ENCODE results near the gene EYS.
"Not testable (repeated sequence)": the region's sequence is repeated elsewhere in the genome, so short reads cannot be mapped to it uniquely, and the experiment has no call there.

The EYS gene

DNA sequence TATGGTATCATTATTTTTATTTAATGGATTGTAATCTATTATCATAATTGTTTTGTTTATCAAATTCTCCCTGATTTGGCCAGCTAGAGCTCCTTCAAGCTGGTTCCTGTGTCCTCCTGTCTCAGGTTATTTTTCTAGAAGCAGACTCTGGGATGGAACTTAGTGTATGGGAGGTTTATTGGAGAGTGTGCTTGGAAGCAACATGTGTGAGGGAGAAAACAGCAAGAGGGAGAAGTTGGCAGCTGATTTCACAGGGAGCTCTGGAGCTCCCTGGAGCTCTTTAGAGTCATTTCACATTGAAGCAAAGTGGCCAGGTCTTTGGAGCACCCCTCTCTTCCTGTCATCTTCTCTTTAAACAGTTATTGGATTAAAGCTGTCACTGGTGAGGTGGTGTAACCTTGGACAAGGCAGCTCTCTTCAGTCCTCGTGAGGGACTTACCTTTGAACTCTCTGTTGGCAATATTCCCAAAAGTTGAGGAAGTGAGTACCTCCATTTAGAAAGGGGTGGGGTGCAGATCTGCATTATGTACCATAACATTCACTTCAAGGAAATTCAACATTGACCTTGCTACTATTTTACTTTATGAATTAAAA lies 1967.8 kb downstream of the EYS start:
- H3K36me3 Mint-ChIP-seq (ENCODE audit: low read depth) = peaks cover 13% of the 10 kb centered on the region
- no peaks in the 10 kb centered on the region for H3K4me1 Mint-ChIP-seq
- H3K4me3 Mint-ChIP-seq = no peak overlapping the region
- no peak overlapping the region for H3K27ac Mint-ChIP-seq
- peaks cover 19% of the 10 kb centered on the region for H3K9me3 Mint-ChIP-seq
- no peak for TF ChIP-seq CTCF (IDR thresholded peaks at IDR 0.05; ENCODE audit: unreplicated experiment in 3 of 3)
- H3K27me3 Mint-ChIP-seq (ENCODE audit: low read depth) = no peaks in the 10 kb centered on the region

GRCh38 chr6:63738190-63738589 lies 1968.8 kb downstream of the EYS start:
- Mint-ChIP-seq H3K36me3 (ENCODE audit: low read depth) (peaks cover 13% of the 10 kb centered on the region), H3K9me3 (peaks cover 19% of the 10 kb centered on the region)
- not testable (repeated sequence) for H3K27me3 Mint-ChIP-seq (ENCODE audit: low read depth); H3K4me3 Mint-ChIP-seq; H3K27ac Mint-ChIP-seq; H3K4me1 Mint-ChIP-seq

DNA sequence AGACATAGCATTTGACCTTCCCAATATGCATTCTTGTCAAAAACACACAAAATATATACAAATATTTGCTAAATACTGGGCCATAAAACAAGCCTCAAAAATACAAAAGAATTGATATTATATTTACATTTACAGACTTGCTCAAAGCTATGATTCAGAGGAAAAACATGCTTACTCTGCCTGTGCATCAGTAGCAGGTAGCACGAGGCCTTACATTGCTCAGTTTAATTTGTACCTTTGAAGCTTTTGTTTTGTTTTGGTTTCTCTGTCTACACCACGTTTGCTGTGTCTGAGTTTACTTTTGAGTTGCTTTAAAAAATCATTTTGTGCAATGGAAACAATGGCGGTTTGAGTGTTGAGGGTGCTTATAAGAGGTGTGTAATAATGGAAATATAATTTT lies 1972.1 kb downstream of the EYS start:
- Mint-ChIP-seq H3K36me3 (ENCODE audit: low read depth) (peaks cover 10% of the 10 kb centered on the region), H3K27ac (no peak overlapping the region), H3K4me1 (no peaks in the 10 kb centered on the region), H3K9me3 (peaks cover 14% of the 10 kb centered on the region), H3K4me3 (no peak overlapping the region), H3K27me3 (ENCODE audit: low read depth) (no peaks in the 10 kb centered on the region)
- no peak for TF ChIP-seq CTCF (IDR thresholded peaks at IDR 0.05; ENCODE audit: unreplicated experiment in 3 of 3)

DNA sequence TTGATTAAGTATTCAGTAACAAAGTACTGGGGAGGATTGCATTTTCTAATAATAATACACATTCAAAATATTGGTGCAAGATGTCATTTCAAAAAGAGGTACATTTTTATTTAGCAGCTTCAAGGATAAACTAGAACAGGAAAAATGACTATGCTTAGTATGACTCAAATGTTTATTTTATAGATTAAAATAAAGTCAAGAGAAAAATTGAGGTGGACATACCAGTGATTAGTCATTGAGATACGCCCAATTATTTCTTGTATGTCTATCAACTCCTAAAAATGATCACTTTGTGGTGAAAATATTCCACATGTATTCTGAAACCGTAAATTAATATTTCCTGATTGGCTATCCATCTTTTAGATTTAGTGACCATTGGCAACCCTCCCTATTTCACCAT lies 1974.7 kb downstream of the EYS start:
- Mint-ChIP-seq H3K27me3 (ENCODE audit: low read depth) (no peaks in the 10 kb centered on the region), H3K9me3 (peaks cover 11% of the 10 kb centered on the region), H3K4me1 (no peaks in the 10 kb centered on the region), H3K4me3 (no peak overlapping the region), H3K27ac (no peak overlapping the region), H3K36me3 (ENCODE audit: low read depth) (peaks cover 4% of the 10 kb centered on the region)
- no peak for TF ChIP-seq CTCF (IDR thresholded peaks at IDR 0.05; ENCODE audit: unreplicated experiment in 3 of 3)

DNA sequence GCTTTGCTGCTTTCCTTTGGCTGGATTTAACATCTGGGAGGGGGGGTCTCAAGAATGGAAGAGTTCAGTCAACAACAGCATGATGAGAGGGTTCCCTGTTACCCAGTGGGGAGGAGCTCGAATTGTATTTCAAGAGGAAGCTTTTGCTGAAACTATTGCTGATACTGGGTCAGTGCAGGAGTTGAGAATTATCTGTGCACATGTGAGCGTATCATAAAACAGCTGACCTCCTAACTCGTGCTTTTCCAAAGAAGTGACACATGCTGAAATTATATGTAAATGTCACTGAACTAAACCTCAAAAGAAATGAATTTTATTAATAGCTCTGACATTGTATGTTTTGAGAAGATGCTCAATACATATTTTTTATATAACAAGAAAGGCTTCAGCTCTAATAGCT lies 1975.1 kb downstream of the EYS start:
- Mint-ChIP-seq H3K4me1 (no peaks in the 10 kb centered on the region), H3K9me3 (peaks cover 11% of the 10 kb centered on the region), H3K4me3 (no peak overlapping the region), H3K27ac (no peak overlapping the region), H3K36me3 (ENCODE audit: low read depth) (peaks cover 4% of the 10 kb centered on the region), H3K27me3 (ENCODE audit: low read depth) (no peaks in the 10 kb centered on the region)
- TF ChIP-seq CTCF (IDR thresholded peaks at IDR 0.05; ENCODE audit: unreplicated experiment in 3 of 3) = no peak

DNA sequence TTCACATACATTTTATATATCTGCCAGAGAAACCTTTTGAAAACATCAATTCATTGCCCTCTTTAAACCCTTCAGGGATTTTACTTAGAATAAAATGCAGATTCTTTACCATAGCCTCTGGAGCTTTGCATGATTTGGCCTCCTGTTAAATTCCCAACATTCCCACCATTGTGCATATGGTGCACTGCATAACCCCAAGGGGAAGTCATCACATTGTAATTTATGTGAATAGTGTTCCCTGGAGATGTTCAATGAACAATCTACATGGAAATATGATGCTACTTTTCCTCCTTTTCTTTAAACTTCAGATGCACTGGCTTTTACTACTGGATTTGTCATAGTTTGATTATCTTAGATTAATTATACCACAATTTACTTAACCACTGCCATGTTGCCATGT lies 1976.7 kb downstream of the EYS start:
- no peak for TF ChIP-seq CTCF (IDR thresholded peaks at IDR 0.05; ENCODE audit: unreplicated experiment in 3 of 3)
- peaks cover 6% of the 10 kb centered on the region for H3K9me3 Mint-ChIP-seq
- H3K27ac Mint-ChIP-seq = no peak overlapping the region
- H3K36me3 Mint-ChIP-seq (ENCODE audit: low read depth) = peaks cover 4% of the 10 kb centered on the region
- H3K4me1 Mint-ChIP-seq = no peaks in the 10 kb centered on the region
- H3K4me3 Mint-ChIP-seq = no peak overlapping the region
- no peaks in the 10 kb centered on the region for H3K27me3 Mint-ChIP-seq (ENCODE audit: low read depth)

All from nephron (organoid).